H1 (cell line): ENCODE data around the gene BCKDHA. TPM values are rescaled to one million over a fixed set of nuclear protein-coding genes. Genes with fewer than 3 reads are reported as not detected.

ENCODE experiments used
- CTCF ChIA-PET: fragments of 300-600 bp; sonication (Branson Sonifier 250); formaldehyde crosslinking; loops from one replicate; lab custom pipeline; 2021; ENCODE audit not compliant: partially characterized antibody; lab: Charles Lee
- POLR2A ChIA-PET: fragments of 300-600 bp; sonication (Branson Sonifier 250); formaldehyde crosslinking; loops from one replicate; lab custom pipeline; 2021; ENCODE audit warnings: inconsistent platforms; ENCODE audit not compliant: partially characterized antibody; lab: Charles Lee
- DNase-seq, 2 experiments: peaks; one replicate each; pipeline versions ENCODE4 v3.0.0 to v3.0.0-alpha.2; 2010 to 2022; ENCODE audit warnings: low spot score in 2 of 2, low read depth in 1 of 2, mixed read lengths in 1 of 2
- FAIRE-seq: peaks from 2 replicates; lab custom pipeline; 2011; peaks lifted over from hg19 to GRCh38; lab: Jason Lieb, UNC
- H2AFZ ChIP-seq: 2 replicates; pipeline ENCODE4 v1.8.1; 2012; ENCODE audit warnings: low read length, inconsistent platforms
- H2AK5ac ChIP-seq: 2 replicates; pipeline ENCODE4 v1.6.1; 2013; ENCODE audit warnings: low read depth, low read length
- H2BK120ac ChIP-seq: replicated peaks from 2 replicates; pipeline ENCODE3; 2013; ENCODE audit warnings: low read depth, low read length, inconsistent platforms
- H2BK12ac ChIP-seq: 2 replicates; pipeline ENCODE4 v1.6.1; 2013; ENCODE audit warnings: low read depth, low read length
- H2BK15ac ChIP-seq: 2 replicates; pipeline ENCODE4 v1.6.1; 2013; ENCODE audit warnings: low read length
- H2BK20ac ChIP-seq: 2 replicates; pipeline ENCODE4 v1.6.1; 2013; ENCODE audit warnings: low read length
- H2BK5ac ChIP-seq: 2 replicates; pipeline ENCODE4 v1.6.1; 2013; ENCODE audit warnings: low read depth, low read length
- H3K14ac ChIP-seq: 2 replicates; pipeline ENCODE4 v1.6.1; 2013; ENCODE audit warnings: inconsistent platforms; ENCODE audit not compliant: insufficient read length
- H3K18ac ChIP-seq: 2 replicates; pipeline ENCODE4 v1.6.1; 2013; ENCODE audit warnings: low read length; ENCODE audit errors: extremely low read depth
- H3K23ac ChIP-seq: 2 replicates; pipeline ENCODE4 v1.6.1; 2013; ENCODE audit warnings: inconsistent platforms; ENCODE audit not compliant: insufficient read length
- H3K23me2 ChIP-seq: 2 replicates; pipeline ENCODE4 v1.6.1; 2013; ENCODE audit warnings: low read depth, low read length
- H3K27ac ChIP-seq: 2 replicates; pipeline ENCODE4 v1.6.1; 2011; ENCODE audit warnings: low read depth, low read length, inconsistent platforms
- H3K27me3 ChIP-seq, 4 experiments: replicated peaks in 1 of 4; 1 replicate in 1 of 4; 2 replicates in 3 of 4; pipeline versions ENCODE4 v1.6.1 to v1.8.1; 2011 to 2013; ENCODE audit warnings: low read length in 3 of 4, mild to moderate bottlenecking in 3 of 4, inconsistent platforms in 2 of 4, mixed read lengths in 2 of 4, moderate library complexity in 1 of 4; ENCODE audit not compliant: control insufficient read depth in 3 of 4, insufficient read depth in 3 of 4; ENCODE audit errors: extremely low read depth in 1 of 4
- H3K36me3 ChIP-seq, 4 experiments: 2 replicates each; pipeline versions ENCODE4 v1.6.1 to v1.8.1; 2011 to 2013; ENCODE audit warnings: mild to moderate bottlenecking in 4 of 4, low read length in 3 of 4, moderate library complexity in 2 of 4, control low read depth in 1 of 4, inconsistent platforms in 1 of 4; ENCODE audit not compliant: insufficient read depth in 4 of 4, control insufficient read depth in 2 of 4
- H3K4ac ChIP-seq: replicated peaks from 2 replicates; pipeline ENCODE3; 2013; ENCODE audit warnings: low read length, low read depth, mixed read lengths, inconsistent platforms; ENCODE audit not compliant: insufficient read length
- H3K4me1 ChIP-seq, 4 experiments: replicated peaks in 1 of 4; 1 replicate in 1 of 4; 2 replicates in 3 of 4; pipeline versions ENCODE4 v1.6.1 to v1.8.1; 2011 to 2013; ENCODE audit warnings: low read length in 3 of 4, inconsistent platforms in 2 of 4, mixed read lengths in 1 of 4; ENCODE audit not compliant: insufficient read depth in 4 of 4, control insufficient read depth in 3 of 4
- H3K4me2 ChIP-seq, 2 experiments: 2 replicates each; pipeline versions ENCODE4 v1.6.1 to v1.8.1; 2011 to 2013; ENCODE audit warnings: low read depth in 2 of 2, low read length in 2 of 2, control low read depth in 1 of 2, inconsistent platforms in 1 of 2, mild to moderate bottlenecking in 1 of 2; ENCODE audit not compliant: insufficient read depth in 1 of 2
- H3K4me3 ChIP-seq, 4 experiments: fragments of 200-600, 300-600 bp in 1 of 4; sonication (generic), shearing (Covaris generic), sonication (Bioruptor Twin) in 1 of 4; 2 replicates each; pipeline versions ENCODE4 v1.5.1 to v1.8.1; 2011 to 2016; ENCODE audit warnings: low read length in 4 of 4, low read depth in 3 of 4, control low read depth in 2 of 4, inconsistent platforms in 2 of 4, mild to moderate bottlenecking in 2 of 4, mixed read lengths in 1 of 4, moderate library complexity in 1 of 4; ENCODE audit not compliant: insufficient read depth in 2 of 4; ENCODE audit errors: extremely low read depth in 1 of 4
- H3K56ac ChIP-seq: replicated peaks from 2 replicates; pipeline ENCODE3; 2013; ENCODE audit warnings: low read depth, mild to moderate bottlenecking, mixed read lengths, low read length, inconsistent platforms; ENCODE audit not compliant: insufficient read length
- H3K79me1 ChIP-seq: 2 replicates; pipeline ENCODE4 v1.6.1; 2013; ENCODE audit warnings: low read depth, low read length, control low read depth
- H3K79me2 ChIP-seq, 2 experiments: 2 replicates each; pipeline versions ENCODE4 v1.6.1 to v1.8.1; 2012 to 2013; ENCODE audit warnings: low read length in 2 of 2, mild to moderate bottlenecking in 2 of 2, inconsistent platforms in 1 of 2; ENCODE audit not compliant: insufficient read depth in 2 of 2, control insufficient read depth in 1 of 2
- H3K9ac ChIP-seq, 4 experiments: replicated peaks in 1 of 4; 1 replicate in 1 of 4; 2 replicates in 3 of 4; pipeline versions ENCODE4 v1.6.1 to v1.8.1; 2011 to 2013; ENCODE audit warnings: low read depth in 3 of 4, low read length in 3 of 4, control low read depth in 2 of 4, mild to moderate bottlenecking in 2 of 4, moderate library complexity in 2 of 4, inconsistent platforms in 1 of 4; ENCODE audit errors: extremely low read depth in 1 of 4
- H3K9me3 ChIP-seq, 2 experiments: 2 replicates each; pipeline versions ENCODE4 v1.6.1 to v1.8.1; 2012 to 2013; ENCODE audit warnings: mild to moderate bottlenecking in 2 of 2, moderate library complexity in 2 of 2, control low read depth in 1 of 2, inconsistent platforms in 1 of 2, low read depth in 1 of 2, low read length in 1 of 2, mixed read lengths in 1 of 2; ENCODE audit not compliant: insufficient read depth in 2 of 2
- H4K20me1 ChIP-seq, 2 experiments: replicated peaks in 1 of 2; 2 replicates each; pipeline versions ENCODE3 to v1.8.1; 2011 to 2013; ENCODE audit warnings: inconsistent platforms in 2 of 2, low read length in 2 of 2, mild to moderate bottlenecking in 1 of 2; ENCODE audit not compliant: insufficient read depth in 2 of 2, control insufficient read depth in 1 of 2
- H4K5ac ChIP-seq: 2 replicates; pipeline ENCODE4 v1.6.1; 2013; ENCODE audit warnings: low read length, low read depth, mixed read lengths, inconsistent platforms; ENCODE audit not compliant: insufficient read length
- H4K8ac ChIP-seq: 2 replicates; pipeline ENCODE4 v1.8.0; 2013; ENCODE audit warnings: mild to moderate bottlenecking, moderate library complexity, low read length, inconsistent platforms; ENCODE audit not compliant: insufficient read depth; ENCODE audit errors: extremely low read depth
- H4K91ac ChIP-seq: replicated peaks from 2 replicates; pipeline ENCODE3; 2013; ENCODE audit warnings: low read length, mixed read lengths, inconsistent platforms; ENCODE audit not compliant: insufficient read length
- BRCA1 ChIP-seq: IDR thresholded peaks from 2 replicates; pipeline ENCODE4 v1.6.1; 2012; ENCODE audit warnings: low read depth, low read length, improper control_type of control experiment
- CBX8 ChIP-seq: fragments of 300-800, 300-1000 bp; sonication (generic); IDR thresholded peaks from 2 replicates; pipeline ENCODE4 v1.7.1; 2016; ENCODE audit warnings: low read depth, low read length, borderline replicate concordance
- WGBS, 2 experiments: shearing (Covaris generic) in 1 of 2; methylation state at CpG; one replicate each; pipeline versions ENCODE4 v1.1.6 to v1.1.7; 2013 to 2015; ENCODE audit warnings: low lambda C conversion rate in 2 of 2, mixed read lengths in 2 of 2, inconsistent platforms in 1 of 2, low coverage in 1 of 2, missing lambda C conversion rate in 1 of 2; ENCODE audit not compliant: insufficient replicate concordance in 2 of 2, insufficient coverage in 1 of 2, insufficient read length in 1 of 2; ENCODE audit errors: extremely low coverage in 1 of 2, missing lambda C conversion rate in 1 of 2; 5-methylcytosine and 5-hydroxymethylcytosine counted together
- polyA plus RNA-seq, 7 experiments: library from polyadenylated mRNA; depleted of rRNA in 3 of 7; stranded (reverse) in 5 of 7; unstranded in 2 of 7; fragments of >200 nt in 5 of 7; fragments of 200-250 nt in 2 of 7; gene quantifications; 1 replicate in 5 of 7; 2 replicates in 1 of 7; 4 replicates in 1 of 7; pipeline versions ENCODE4 v1.2.1 to v1.2.3, GENCODE V29; 2011 to 2013; ENCODE audit warnings: missing spikeins in 2 of 7, mixed read lengths in 2 of 7
- total RNA-seq: library from RNA; stranded (reverse); fragmentation: NEBNext Ultra II Directional; extraction: Animal tissue kit (Norgen Biotek cat#: 25700); gene quantifications from 2 replicates; pipeline ENCODE4 v1.2.1, GENCODE V29; 2021

The BCKDHA gene
- total and polyA plus RNA-seq, 2 of the 8 experiments (the other 6 are each of a cell fraction or from before 2014, with no cell fraction given) = 14.2 to 69.6 TPM

DNA sequence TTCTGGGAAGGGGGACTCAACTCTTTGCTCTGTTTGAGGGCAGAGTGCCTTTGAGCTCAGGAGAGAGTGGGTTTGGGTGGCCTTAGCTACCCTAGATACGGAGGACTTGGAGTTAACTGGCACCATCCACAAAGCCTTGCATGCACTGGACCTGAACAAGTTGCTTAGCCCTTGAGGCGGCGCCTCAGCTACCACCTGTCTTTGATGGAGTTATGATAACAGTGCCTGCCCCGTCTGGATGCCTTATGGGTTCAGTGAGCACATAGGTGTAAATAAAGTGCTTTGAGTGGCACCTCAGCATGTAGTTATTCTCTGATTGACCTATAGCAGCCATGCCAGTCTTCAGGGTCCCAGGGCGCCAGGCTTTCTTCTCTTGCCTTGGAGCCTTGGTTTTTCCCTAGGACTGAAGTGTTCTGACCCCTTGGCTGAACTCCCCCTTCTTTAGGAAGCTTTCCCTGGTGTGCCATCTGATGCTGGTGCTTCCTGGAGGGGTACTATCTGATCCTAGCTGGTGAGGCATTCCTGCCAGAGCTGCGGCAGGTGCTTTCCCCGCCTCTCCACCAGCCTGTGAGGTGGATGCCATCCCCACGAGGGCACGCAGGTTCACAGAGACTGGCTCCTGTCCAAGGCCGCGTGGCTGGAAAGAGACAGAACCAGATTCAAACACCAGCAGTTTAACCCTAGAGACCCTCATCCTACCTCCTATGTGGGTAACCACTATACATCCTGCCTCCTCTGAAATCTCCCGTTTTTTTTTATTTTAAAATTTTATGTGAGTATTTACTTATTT, 5.8 kb downstream of the BCKDHA start:
- peaks cover 0 to 1% of the 10 kb centered on the region in 2 experiments for H4K20me1 ChIP-seq
- H3K23ac ChIP-seq = no peak overlapping the region
- WGBS, 2 experiments = 85% methylated on average over 11 of the region's 12 CpGs; no CpG with 5 or more reads in 1 of the 2 experiments
- H3K18ac ChIP-seq = no peak overlapping the region
- FAIRE-seq = no peak
- H2AFZ ChIP-seq = no peak overlapping the region
- no peaks in the 10 kb centered on the region; a peak in 1 of 8 replicates for H3K36me3 ChIP-seq
- no peak overlapping the region for H3K14ac ChIP-seq
- no peak overlapping the region for H2AK5ac ChIP-seq
- no peak overlapping the region for H2BK20ac ChIP-seq
- H2BK5ac ChIP-seq = no peak overlapping the region
- ChIA-PET CTCF (interaction anchor here (0.9 to 2.3 kb wide), 2 partner anchors 25 to 33 kb away, joined by 3 to 5 read pairs; no protein-coding TSS in a partner anchor), POLR2A (interaction anchor here (0.6 to 1.3 kb wide), 3 partner anchors 10 to 647 kb away, joined by 3 read pairs; no protein-coding TSS in a partner anchor)
- no peak overlapping the region for H4K91ac ChIP-seq
- H3K27ac ChIP-seq = no peak overlapping the region
- H3K9me3 ChIP-seq = no peaks in the 10 kb centered on the region
- H3K79me2 ChIP-seq = peaks cover 0 to 8% of the 10 kb centered on the region in 2 experiments; a peak in 2 of 4 replicates
- no peaks in the 10 kb centered on the region for H3K27me3 ChIP-seq
- H3K56ac ChIP-seq = no peak overlapping the region
- peaks cover 8% of the 10 kb centered on the region; the same call in 1 of the 2 replicates for H3K79me1 ChIP-seq
- peaks cover 0 to 6% (median 2%) of the 10 kb centered on the region in 4 experiments; a peak in 5 of 7 replicates for H3K4me1 ChIP-seq
- no peak overlapping the region for H3K4ac ChIP-seq
- H2BK12ac ChIP-seq = no peak overlapping the region
- H2BK15ac ChIP-seq = no peak overlapping the region
- H4K5ac ChIP-seq = no peak overlapping the region
- H4K8ac ChIP-seq = no peak overlapping the region
- H3K4me3 ChIP-seq = no peak overlapping the region
- no peak overlapping the region for H3K4me2 ChIP-seq
- no peak overlapping the region for H2BK120ac ChIP-seq
- H3K9ac ChIP-seq = no peak overlapping the region
- no peak for DNase-seq
- H3K23me2 ChIP-seq = no peaks in the 10 kb centered on the region; the same call in 1 of the 2 replicates
- TF ChIP-seq BRCA1 (no peak), CBX8 (no peak)
